ENCODE data around the gene HINFP.
"Not testable (repeated sequence)": the region's sequence is repeated elsewhere in the genome, so short reads cannot be mapped to it uniquely, and the experiment has no call there.

The HINFP gene

GRCh38 chr11:119100246-119100970 lies 21.0 kb upstream of the HINFP start:
- peak; percentile 58 for DNase-seq (ENCODE audit: low spot score)

GRCh38 chr11:119100994-119101758 lies 20.2 kb upstream of the HINFP start:
- DNase-seq (ENCODE audit: low spot score), result no peak

DNA sequence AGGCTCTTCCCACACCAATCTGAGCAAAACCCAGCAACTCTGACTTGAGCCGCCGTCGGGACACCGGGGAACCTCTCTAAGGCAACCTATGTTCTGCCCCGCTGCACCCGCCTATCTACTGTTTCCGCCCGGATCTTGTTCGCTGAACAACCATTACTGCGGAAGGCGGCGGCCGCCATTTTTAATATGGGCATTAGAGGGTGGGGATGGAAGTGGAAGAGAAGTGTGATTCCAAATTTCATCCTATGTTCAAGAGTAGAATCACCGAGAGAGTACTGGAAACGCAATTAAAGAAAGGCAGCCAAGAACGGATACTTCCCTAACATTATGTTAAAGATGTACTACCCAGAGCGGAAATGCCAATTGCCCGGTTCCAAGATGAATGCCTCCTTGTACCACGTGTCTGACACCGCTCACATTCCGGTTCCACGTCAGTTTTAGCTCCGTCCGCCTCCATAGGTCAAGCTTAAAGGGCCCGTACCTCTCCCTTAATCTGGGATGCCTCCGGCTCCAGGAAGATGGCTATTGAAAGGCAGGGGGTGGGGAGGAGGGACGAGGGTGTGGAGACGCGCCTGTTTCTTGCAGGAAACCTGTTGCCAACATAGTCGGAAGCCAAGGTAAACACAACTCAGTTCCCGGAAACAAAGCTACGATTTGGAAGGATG lies 19.5 kb upstream of the HINFP start, which contains the start of gene DPAGT1:
DPAGT1 (minus strand) TSS at position 95 of the 665 bp plus-strand sequence. CDS start 198 bp downstream, outside the sequence.
- peak; percentile 90 for DNase-seq (ENCODE audit: low spot score)

DNA sequence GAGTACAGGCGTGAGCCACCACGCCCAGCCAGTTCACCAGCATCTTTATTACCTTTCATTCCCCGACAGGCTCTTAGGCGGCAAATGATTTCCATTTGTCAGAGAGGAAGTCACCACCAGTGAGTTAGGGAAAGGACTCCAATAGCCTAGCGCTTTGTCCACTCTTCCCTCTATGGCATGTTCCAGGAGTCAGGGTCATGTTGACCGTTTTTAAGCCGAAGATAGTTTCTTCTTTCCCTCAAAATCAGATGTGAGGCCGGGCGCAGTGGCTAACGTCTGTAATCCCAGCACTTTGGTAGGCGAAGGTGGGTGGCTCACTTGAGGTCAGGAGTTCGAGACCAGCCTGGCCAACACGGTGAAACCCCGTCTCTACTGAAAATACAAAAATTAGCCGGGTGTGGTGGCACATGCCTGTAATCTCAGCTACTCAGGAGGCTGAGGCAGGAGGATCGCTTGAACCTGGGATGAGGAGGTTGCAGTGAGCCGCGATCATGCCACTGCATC lies 18.2 kb upstream of the HINFP start:
- DNase-seq (ENCODE audit: low spot score), result not testable (repeated sequence)

GRCh38 chr11:119103793-119104192 lies 17.6 kb upstream of the HINFP start:
- no peak for DNase-seq (ENCODE audit: low spot score)

- DNase-seq (ENCODE audit: low spot score), result peak; percentile 96
These were observed 14.5 kb upstream of the HINFP start, which contains the start of gene C2CD2L for GRCh38 chr11:119106564-119107537. TSS of gene C2CD2L (plus strand) at chr11:119107344. CDS start at chr11:119107742, 398 bp downstream.

DNA sequence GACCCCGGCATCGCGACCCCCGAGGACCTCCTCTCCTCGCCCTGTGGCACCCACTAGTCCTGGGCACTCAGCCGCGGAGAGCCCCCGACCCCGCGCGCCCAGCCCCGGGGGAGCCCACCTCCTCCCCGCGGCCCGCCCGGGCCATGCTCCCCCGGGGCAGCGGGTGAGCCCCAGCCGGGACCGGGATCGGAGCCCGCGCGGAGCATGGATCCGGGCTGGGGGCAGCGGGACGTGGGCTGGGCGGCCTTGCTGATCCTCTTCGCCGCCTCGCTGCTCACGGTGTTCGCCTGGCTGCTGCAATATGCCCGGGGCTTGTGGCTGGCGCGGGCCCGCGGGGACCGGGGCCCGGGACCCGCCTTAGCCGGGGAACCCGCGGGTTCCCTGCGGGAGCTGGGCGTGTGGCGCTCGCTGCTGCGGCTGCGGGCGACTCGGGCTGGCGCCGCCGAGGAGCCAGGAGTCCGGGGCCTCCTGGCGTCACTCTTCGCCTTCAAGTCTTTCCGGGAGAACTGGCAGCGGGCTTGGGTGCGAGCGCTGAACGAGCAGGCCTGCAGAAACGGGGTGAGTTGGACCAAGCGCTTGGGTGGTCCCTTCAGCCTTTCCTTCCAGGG lies 13.7 kb upstream of the HINFP start:
- DNase-seq (ENCODE audit: low spot score), result peak; percentile 31

GRCh38 chr11:119108146-119108856 lies 13.1 kb upstream of the HINFP start:
- no peak for DNase-seq (ENCODE audit: low spot score)

DNA sequence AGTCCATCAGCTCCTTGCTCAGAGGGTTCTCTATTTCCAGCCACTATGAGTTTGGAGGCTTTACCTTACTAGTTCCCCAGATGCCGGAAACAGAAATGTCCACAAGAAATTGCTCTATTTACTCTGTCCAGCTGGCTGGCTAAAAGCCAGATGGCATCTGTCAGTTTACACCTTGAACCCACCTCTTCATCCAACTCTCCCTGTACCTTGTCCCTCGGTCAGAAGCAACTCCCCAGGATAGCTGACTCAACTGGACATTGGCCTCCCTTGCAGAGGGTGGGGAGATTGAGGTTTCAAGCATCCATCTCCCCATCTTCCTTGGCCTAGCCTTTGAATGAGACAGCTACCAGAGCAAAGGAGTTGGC lies 12.5 kb upstream of the HINFP start:
- DNase-seq (ENCODE audit: low spot score), result no peak

DNA sequence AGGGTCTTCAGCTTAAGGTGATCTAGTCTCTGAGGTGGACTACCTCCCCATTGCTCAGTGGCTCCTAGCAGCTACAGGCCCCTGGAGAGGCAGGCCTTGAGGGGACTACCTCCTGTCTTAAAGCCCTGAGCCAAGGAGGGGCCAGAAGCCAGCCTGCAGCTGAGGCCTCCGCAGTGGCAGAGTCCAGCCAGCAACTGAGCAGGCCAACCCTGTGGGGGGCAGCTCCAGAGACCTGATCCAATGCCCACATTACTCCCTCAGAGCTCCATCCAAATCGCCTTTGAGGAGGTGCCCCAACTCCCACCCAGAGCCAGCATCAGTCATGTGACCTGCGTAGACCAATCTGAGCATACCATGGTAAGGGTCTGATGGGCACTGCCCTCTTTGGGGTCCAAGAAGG lies 11.5 kb upstream of the HINFP start:
- no peak for DNase-seq (ENCODE audit: low spot score)

DNA sequence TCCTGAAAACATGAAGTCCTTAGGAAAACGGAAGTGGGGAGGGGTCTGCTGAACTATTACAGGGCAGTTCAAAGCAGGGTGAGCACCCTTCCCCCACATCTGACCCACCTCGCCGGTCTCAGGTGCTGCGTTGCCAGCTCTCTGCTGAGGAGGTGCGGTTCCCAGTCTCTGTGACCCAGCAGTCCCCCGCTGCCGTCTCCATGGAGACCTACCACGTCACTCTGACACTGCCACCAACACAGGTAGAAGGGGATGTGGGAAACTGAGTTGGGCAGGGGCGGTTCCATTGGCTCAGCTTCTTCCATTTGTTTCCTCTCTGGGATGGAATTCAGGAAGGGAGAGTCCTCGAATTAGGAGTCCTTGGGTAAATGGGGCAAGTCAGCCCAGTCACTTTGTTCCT lies 10.9 kb upstream of the HINFP start:
- DNase-seq (ENCODE audit: low spot score), result no peak

DNA sequence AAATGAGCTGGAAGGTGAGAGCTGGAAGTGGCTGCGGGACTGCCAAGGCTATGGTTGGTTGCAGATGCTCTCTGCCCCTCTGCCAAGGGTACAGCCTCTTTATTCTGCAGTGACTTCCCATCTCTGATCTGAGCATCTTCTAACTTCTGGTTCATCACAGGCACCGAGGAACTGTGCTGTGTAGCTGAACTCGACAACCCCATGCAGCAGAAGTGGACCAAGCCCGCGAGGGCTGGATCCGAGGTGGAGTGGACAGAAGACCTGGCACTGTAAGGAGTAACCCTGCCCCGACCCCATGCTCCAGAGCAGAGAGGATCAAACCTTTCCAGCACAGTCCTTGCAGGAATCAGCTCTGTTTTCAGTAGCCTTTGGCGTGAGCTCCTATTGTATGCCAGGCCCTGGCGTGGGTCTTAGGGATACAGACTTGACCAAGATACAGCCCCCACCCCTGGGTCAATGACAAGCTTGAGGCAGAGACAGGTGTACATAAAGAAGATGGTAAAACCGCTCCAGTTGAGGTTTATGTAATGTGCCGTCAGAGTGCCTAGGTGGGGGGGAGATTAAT lies 9.9 kb upstream of the HINFP start:
- no peak for DNase-seq (ENCODE audit: low spot score)

GRCh38 chr11:119112314-119113020 lies 8.9 kb upstream of the HINFP start:
- DNase-seq (ENCODE audit: low spot score), result no peak

- DNase-seq (ENCODE audit: low spot score), result no peak
These were observed 7.7 kb upstream of the HINFP start for GRCh38 chr11:119113716-119114115.

GRCh38 chr11:119114351-119114750 lies 7.0 kb upstream of the HINFP start:
- no peak for DNase-seq (ENCODE audit: low spot score)

- DNase-seq (ENCODE audit: low spot score), result no peak
These were observed 5.7 kb upstream of the HINFP start for GRCh38 chr11:119115484-119116234.

GRCh38 chr11:119116235-119116594 lies 5.2 kb upstream of the HINFP start:
- no peak for DNase-seq (ENCODE audit: low spot score)

- no peak for DNase-seq (ENCODE audit: low spot score)
These were observed 4.8 kb upstream of the HINFP start for GRCh38 chr11:119116601-119117000.
